DMS53 treated with DMSO at 0.1 percent for 48 hours (cell line): ENCODE results near the gene RSPH10B2.
"Not testable (repeated sequence)": the region's sequence is repeated elsewhere in the genome, so short reads cannot be mapped to it uniquely, and the experiment has no call there.

Source experiments
- DNase-seq: peaks from one replicate; lab custom pipeline; 2025; ENCODE audit not compliant: unreplicated experiment; lab: John Stamatoyannopoulos, UW

Gene RSPH10B2

DNA sequence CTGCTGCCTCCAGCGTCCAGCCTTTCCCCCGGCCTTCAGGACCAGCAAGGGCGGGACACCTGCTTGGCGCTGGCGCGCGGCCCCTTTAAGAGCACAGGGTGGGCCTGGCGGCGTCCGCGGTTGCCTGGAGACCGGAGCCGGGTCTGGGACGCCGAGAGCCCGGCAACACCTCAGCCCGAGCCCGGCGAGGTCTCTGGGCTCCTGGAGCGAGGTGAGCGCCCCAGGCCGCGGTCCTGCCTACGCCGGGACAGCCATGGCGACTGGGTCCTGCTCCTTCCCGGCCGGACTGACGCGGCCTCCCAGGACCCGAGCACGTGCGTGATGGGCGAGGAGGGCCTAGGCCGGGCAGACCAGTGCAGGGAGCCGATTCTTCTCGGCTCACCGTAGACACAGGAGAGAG is at the start of gene RSPH10B2:
Gene RSPH10B2, plus strand, starts transcription at position 140 of the 400 bp plus-strand sequence. CDS start 3,575 bp downstream, outside the sequence.
- DNase-seq = not testable (repeated sequence)

DNA sequence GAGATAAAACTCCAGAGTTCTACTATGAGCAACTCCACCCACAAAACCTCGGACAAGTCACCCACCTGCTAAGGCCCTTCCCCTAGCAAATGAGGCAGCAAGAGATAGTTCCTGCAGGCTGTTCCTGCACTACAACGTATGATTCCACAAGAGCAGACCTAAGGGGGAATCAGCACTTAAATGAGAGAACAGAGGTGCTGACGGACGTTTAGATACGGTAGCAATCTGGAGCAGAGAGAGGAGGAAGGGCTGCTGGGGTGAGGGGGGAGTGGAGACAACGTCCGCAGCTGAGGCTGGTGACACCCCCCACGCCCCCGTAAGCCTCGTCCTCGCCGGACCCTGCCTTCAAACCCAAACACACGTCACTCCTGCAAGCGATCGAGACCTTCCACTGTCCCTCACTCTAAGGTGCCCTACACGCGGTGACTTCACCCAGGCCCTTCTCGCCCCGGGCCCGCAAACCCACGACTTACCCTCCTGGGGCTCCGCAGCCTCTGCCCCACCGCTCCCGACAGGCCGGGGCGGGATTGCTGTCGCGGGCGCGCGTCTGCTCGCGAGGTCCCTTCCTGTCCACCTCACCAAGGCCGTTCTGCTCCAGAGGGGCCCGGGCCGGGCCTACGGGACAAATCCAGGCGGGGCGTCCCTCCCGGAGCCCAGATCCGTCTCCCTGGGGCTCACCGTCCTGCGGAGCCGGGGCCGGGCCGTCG is 47.8 kb upstream of the RSPH10B2 start:
- DNase-seq = no peak

DNA sequence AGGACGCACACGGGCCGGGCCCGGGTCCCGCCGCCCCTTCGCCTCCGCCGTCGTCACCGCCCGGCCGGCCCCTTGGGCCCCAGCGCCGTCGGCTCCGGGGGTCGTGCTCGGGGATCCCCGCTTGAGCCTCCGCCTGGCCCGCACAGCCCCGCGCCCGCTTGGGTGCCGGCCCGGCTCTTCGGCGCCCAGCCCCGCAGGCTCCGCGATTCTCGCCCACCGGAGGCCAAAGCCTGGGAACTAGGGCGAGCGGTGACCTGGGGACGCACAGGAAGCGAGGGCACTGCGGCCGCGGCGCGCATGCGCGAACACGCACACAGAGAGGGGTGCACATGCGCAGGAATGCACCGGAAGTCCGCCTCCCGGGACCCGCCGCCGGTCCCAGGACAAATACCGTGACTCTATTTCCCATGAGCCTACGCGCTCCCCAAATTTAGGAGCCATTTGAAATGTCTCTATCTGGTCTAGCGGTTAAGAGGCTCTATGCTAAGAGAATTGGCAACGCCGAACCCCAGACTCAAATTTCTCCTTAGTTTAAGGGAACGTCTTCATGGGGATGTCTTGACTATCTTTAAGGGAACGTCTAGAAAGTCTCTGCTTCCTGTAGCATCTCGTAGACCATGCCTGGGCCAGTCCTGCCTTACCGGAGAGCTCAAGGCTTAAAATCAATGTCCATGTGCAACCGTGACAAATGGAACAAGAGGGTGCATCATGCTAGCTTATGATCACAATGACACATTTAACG is 47.1 kb upstream of the RSPH10B2 start, which contains the start of gene ZNF12:
Gene ZNF12, minus strand, starts transcription at position 282 of the 742 bp plus-strand sequence. CDS start 1,774 bp downstream, outside the sequence.
- peak; percentile 92 for DNase-seq

DNA sequence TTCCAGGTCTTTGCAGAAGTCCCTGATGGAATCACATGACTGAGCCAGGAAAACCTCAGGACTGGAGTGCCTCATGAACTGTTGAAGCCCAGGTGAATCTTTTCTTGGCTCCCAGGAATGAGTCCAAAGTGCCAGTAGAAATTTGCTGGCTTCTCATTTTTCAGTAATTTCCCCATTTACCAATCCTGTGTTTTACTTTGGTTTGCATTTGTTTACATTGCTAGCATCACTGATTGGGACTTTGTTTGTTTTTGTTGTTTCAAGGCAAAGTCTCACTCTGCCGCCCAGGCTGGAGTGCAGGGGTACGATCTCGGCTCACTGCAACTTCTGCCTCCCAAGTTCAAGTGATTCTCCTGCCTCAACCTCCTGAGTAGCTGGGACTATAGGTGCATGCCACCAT is 45.6 kb upstream of the RSPH10B2 start:
- DNase-seq = no peak

DNA sequence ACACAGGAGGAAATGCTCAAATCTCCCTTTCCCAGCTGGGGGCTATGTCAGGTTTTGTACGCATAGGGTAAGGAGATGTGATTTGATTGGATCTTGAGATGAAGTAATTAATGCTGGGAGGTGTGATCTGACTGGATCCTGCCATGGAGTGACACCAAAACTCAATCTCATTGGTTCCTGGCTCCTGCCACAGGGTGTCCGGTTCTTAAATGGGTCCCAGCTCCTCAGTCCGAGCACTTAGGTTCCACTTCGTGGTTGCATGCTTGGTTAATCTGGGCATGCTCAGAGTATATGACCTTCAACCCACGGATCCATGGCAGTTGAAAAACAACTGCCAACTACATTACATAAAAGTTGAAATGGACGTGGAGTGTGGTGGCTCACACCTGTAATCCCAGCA is 44.1 kb upstream of the RSPH10B2 start:
- peak; percentile 6 for DNase-seq

DNA sequence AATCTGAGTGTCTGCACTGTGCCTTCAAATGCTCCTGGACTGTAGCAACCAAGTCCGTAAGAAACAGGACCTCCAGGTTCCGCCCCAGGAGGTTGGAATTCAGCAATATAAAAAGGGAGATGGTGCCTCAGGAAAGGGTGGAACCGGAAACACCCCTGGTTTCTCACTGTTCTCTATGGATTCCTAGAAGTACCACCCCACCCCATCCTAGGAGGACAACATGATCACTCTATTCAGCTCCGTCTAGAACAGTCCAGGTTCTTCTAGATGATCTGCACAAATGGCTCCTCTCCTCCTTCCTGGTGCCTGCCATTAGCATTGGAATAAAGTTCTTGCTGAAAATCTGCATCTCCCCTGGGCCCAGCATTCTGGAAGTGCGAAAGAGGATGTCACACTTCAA is 39.5 kb upstream of the RSPH10B2 start:
- DNase-seq = no peak

DNA sequence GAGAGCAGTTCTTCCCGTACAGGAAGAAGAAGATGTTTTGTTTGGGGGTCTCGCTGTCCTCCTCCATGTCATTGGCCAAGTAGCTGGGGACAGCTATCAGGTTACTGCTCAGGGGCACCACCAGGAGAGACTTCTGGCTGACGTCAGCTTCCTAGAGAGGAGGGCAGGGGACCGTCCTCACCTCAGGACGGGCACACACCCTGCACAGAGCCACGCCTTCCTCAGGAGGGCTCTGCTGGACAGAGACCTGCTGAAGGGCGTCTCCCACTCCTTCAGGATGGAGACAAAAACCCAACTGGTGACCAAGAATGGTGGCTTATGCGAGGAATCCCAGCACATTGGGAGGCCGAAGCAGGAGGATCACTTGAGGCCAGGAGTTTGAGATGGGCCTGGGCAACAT is 38.0 kb upstream of the RSPH10B2 start:
- DNase-seq = not testable (repeated sequence)

DNA sequence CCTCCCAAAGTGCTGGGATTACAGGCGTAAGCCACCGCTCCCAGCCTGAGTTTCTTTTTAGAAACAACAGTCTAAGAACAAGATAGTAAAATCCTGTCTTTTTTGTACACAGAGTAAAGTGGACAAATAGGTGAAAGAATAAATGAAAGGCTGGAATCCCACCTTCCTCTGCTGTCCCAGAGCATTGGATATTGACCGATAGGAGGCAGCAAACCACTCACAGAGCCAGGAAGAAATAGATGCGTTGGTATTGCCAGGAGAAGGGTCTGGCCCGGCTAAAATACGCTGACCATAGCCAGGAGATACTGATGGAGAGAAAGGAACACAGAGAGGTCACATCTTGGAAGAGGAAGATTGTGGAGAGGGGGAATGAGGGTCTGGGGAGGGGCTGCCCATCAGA is 35.8 kb upstream of the RSPH10B2 start:
- DNase-seq = no peak

DNA sequence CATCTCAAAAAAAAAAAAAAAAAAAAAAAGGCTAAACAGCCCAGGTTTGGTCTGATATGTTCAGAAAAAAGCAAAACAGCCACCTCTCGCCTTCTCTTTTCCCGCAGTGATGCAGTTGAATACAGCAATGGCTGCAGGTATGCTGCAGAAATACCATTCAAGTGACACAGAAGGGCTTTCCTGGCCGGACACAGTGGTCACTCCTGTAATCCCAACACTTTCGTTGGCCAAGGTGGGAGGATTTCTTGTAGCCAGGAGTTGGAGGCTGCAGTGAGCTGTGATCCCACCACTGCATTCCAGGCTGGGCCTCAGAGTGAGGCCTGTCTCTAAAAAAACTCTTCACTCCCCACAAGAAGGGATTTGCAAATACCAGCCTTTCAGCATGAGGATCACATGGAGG is 29.6 kb upstream of the RSPH10B2 start:
- not testable (repeated sequence) for DNase-seq

DNA sequence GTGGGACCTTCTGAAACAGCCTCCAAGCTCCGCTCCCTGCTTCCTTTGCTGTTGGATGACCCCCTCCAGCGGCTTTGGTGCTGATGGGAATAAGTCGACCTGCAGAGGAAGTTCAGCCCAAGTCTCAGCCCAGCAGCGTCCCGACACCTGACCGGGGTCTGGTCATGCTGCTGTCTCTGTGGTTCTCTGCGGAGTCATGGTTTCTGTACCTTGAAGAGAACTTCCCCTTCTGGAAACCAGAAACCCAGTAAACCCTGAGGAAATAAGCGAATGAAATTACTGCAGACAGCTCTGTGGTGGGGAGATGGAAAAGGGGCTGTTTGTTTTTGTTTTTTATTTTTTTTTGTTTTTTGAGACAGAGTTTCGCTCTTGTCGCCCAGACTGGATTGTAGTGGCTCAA is 28.9 kb upstream of the RSPH10B2 start:
- DNase-seq = no peak

DNA sequence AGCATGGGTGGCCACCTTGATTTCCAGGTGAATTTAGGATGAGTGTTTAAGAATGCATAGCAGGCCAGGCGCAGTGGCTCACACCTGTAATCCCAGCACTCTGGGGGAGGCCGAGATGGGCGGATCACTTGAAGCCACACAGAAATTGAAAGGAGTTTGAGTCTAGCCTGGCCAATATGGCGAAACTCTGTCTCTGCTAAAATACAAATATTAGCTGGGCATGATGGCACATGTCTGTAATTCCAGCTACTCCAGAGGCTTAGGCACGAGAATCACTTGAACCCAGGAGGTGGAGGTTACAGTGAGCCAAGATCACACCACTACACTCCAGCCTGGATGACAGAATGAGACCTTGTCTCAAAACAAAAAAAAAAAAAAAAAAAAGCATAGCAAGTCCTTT is 27.6 kb upstream of the RSPH10B2 start:
- not testable (repeated sequence) for DNase-seq

DNA sequence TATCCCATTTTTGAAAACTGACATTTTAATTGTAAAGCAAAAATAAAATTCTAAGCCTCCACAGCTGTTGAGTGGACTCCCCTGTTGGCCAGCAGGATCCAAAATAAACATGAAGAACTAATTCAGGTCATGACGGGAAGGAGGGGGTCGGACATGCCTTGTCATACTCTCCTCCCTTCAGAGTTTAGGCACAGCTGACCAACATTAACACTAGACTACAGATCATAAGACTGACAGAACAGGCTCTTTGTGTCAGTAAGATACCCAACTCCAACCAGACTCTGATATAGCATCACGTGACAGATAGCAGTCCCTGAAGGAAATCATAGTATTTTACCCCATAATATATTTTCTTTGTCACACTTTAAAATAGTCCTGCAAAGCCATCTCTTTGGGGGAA is 26.2 kb upstream of the RSPH10B2 start:
- DNase-seq = no peak

DNA sequence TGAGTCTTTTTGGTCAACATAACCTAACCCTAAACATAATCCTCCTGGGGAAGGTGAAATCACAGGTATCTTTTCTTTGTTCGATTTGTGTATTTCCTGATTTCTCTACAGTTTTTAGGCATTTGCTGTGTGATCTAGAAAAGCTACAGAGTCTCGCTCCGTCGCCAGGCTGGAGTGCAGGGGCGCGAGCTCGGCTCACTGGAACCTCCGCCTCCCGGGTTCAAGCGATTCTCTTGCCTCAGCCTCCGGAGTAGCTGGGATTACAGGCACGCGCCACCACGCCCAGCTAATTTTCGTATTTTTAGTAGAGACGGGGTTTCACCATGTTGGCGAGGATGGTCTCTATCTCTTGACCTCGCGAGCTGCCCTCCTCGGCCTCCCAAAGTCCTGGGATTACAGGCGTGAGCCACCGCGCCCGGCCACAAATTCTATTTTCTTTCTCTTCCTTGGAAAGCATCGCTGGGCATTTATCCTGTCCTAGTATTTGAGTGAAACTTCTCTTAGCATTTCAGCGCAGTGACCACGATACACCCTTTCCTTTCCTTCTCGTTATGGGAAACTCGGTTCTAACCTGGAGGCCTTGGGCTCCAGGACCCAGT is 24.9 kb upstream of the RSPH10B2 start:
- not testable (repeated sequence) for DNase-seq

DNA sequence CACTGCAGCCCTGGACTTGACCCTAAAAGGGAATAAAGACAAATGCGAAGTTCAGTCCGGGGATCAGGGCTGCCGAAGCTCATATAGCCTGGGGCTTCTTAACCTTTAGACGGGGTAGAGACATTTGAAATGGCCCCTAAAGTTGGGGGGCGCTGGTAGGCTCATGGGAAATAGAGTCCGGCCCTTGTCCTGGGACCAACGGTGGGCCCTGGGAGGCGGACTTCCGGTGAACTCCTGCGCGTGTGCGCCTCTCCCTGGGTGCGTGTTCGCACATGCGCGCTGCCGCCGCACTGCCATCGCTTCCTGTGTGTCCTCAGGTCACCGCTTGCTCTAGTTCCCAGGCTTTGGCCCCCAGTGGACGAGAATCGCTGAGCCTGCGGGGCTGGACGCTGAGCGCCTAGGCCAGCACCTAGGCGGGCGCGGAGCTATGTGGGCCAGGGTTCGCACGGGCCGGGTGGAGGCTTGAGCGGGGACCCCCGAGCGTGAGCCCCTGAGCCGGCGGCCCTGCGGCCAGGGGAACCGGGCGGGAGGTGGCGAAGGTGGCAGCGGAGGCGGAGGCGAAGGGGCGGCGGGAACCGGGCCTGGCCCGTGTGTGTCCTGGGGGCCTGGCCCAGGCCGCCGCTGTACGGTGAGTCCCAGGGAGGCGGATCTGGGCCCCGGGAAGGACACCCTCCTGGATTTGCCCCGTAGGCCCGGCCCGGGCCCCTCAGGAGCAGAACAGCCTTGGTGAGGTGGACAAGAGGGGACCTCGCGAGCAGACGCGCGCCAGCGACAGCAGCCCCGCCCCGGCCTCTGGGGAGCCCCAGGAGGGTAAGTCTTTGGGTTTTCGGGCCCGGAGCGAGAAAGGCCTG is 24.2 kb upstream of the RSPH10B2 start:
- DNase-seq = peak; percentile 82

DNA sequence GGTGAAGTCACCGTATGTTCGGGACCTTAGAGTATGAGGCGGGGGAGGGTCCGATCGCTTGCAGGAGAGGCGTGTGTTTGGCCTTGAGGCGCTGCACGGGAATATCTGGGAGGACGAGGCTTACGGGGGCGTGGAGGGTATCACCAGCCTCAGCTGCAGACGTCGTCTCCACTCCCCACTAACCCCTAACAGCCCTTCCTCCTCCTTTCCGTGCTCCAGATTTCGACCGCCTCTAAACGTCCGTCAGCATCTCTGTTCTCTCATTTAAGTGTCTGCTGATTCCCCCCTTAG is 23.6 kb upstream of the RSPH10B2 start:
- DNase-seq = no peak

DNA sequence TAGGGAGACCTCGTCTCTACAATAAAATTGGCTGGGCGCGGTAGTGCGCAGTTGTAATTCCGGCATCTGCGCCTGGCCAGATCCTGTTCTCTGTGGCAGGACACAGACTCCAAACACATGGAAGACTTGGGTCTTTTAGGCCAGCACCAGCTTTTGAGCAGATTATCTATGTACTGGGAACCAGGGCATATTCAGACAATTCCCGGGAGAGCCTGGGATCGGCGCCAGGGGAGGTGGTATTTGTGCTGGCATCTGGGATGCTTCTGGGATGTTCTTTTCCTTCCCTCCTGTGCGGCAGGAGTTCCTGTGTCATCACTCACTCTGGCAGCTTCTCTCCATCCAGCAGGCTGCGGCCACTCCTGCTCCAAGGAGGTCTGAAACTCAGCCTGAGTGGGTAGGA is 15.5 kb upstream of the RSPH10B2 start:
- DNase-seq = not testable (repeated sequence)

DNA sequence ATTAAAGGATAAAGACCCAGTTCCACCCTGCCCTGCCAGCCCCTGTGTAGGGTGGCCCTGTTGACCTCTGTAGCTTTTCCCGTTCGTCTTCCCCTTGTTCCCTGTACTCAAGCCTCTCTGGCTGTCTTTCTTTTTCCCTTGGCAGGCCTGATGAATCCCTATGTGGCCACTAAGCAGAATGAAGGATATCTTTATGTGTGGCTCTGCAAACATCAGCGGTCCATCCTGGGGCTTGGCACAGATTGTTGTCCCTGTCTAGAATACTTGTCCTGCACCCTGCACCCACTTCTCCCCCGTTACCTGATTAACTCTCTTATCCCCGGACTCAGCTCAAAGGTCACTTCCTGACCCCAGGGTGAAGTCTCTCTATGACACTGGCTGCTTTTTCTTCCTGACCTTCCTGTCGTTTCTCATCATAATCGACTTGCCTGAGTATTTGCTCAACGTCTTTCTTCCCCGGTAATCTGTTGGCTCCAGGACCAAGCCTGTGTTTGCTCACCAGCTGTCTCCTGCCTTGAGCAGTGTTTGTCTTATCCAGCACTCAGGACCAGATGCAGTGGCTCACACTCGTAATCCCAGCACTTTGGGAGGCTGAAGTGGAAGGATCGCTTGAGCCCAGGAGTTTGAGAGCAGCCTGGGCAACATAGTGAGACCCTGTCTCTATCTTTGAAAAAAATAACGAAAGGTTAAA is 9.3 kb upstream of the RSPH10B2 start:
- DNase-seq = not testable (repeated sequence)

DNA sequence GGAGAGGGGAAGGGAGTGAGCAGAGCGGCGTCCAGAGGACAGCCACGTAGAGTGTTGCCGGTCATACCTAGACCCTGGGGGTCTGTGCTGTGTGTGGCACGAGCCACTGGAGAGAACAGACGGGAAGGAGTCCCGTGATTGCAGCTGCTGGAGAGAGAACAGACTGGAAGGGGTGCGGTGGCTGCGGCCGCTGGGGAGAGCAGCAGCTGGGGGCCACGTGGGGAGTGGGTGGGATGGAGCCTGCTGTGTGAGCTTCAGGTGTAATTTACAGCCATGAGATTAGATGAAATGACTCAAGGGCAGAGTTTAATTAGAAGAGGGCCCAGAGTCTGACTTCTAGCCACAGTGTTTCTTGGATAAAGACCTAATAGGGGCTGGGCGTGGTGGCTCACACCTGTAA is 4.6 kb upstream of the RSPH10B2 start:
- not testable (repeated sequence) for DNase-seq

DNA sequence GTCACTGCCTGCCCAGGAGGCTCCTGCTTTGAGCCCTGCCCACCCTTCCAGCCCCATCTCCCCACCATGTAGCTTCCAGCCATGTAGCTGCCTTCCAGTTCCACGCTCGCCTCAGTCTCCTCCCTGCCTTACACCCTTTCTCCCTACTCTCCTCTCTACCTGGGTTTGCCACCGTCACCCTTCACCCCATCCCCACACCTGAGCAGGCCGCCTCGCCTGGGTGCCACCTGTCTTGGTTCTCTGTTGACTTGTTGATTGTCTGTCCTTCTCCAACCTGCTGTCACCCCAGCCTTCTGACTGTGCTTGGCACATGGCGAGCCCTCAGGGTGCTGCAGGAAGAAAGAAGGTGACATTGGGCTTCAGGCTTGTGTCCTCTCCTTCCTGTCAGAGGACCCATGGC is 3.7 kb upstream of the RSPH10B2 start:
- DNase-seq = not testable (repeated sequence)

DNA sequence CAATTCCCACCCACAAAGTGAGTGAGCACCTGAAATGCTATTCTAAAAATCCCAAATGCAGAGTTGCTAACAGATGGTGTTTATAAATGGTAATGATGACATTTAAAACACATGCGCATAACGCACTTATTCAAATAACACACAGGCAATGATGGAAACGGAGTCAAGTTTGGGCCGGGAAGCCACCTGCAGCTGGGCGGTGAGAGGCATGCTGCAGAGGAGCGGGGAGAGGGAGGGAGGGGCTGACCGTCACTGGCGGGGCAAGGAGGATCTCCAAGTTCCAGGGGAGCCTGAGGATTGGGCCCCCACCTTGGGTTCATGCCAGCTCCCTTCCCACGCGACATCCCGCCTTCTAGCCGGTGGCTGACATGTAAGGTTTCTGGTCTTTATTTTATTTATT is 7.3 kb downstream of the RSPH10B2 start:
- DNase-seq = not testable (repeated sequence)

DNA sequence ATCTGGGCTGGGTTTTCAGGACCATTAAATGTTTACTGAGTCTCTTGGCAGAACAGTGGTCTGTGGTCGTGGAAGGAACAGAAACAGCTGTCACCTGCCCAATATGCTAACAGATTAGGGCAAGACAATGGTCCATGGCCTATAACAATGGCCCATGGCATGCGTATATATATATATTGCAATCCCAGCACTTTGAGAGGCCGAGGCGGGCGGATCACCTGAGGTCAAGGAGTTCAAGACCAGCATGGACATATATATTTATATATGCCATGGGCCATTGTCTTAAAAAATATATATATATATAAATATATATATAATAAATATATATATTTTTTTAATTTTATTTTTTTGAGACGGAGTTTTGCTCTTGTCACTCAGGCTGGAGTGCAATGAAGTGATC is 27.7 kb downstream of the RSPH10B2 start:
- DNase-seq = not testable (repeated sequence)
